H1 (cell line): ENCODE results near the gene CAPN2. TPM values are rescaled to one million over a fixed set of nuclear protein-coding genes. Genes with fewer than 3 reads are reported as not detected.
A peak's percentile ranks its signal among the peaks of the same experiment; 100 is the strongest.

Experiments used
- CTCF ChIA-PET: fragments of 300-600 bp; sonication (Branson Sonifier 250); formaldehyde crosslinking; loops from one replicate; lab custom pipeline; 2021; ENCODE audit not compliant: partially characterized antibody; lab: Charles Lee
- POLR2A ChIA-PET: fragments of 300-600 bp; sonication (Branson Sonifier 250); formaldehyde crosslinking; loops from one replicate; lab custom pipeline; 2021; ENCODE audit warnings: inconsistent platforms; ENCODE audit not compliant: partially characterized antibody; lab: Charles Lee
- DNase-seq, 2 experiments: peaks; one replicate each; pipeline versions ENCODE4 v3.0.0 to v3.0.0-alpha.2; 2010 to 2022; ENCODE audit warnings: low spot score in 2 of 2, low read depth in 1 of 2, mixed read lengths in 1 of 2
- FAIRE-seq: peaks from 2 replicates; lab custom pipeline; 2011; peaks lifted over from hg19 to GRCh38; lab: Jason Lieb, UNC
- H2AFZ ChIP-seq: 2 replicates; pipeline ENCODE4 v1.8.1; 2012; ENCODE audit warnings: low read length, inconsistent platforms
- H2AK5ac ChIP-seq: 2 replicates; pipeline ENCODE4 v1.6.1; 2013; ENCODE audit warnings: low read depth, low read length
- H2BK120ac ChIP-seq: replicated peaks from 2 replicates; pipeline ENCODE3; 2013; ENCODE audit warnings: low read depth, low read length, inconsistent platforms
- H2BK12ac ChIP-seq: 2 replicates; pipeline ENCODE4 v1.6.1; 2013; ENCODE audit warnings: low read depth, low read length
- H2BK15ac ChIP-seq: 2 replicates; pipeline ENCODE4 v1.6.1; 2013; ENCODE audit warnings: low read length
- H2BK20ac ChIP-seq: 2 replicates; pipeline ENCODE4 v1.6.1; 2013; ENCODE audit warnings: low read length
- H2BK5ac ChIP-seq: 2 replicates; pipeline ENCODE4 v1.6.1; 2013; ENCODE audit warnings: low read depth, low read length
- H3K14ac ChIP-seq: 2 replicates; pipeline ENCODE4 v1.6.1; 2013; ENCODE audit warnings: inconsistent platforms; ENCODE audit not compliant: insufficient read length
- H3K18ac ChIP-seq: 2 replicates; pipeline ENCODE4 v1.6.1; 2013; ENCODE audit warnings: low read length; ENCODE audit errors: extremely low read depth
- H3K23ac ChIP-seq: 2 replicates; pipeline ENCODE4 v1.6.1; 2013; ENCODE audit warnings: inconsistent platforms; ENCODE audit not compliant: insufficient read length
- H3K23me2 ChIP-seq: 2 replicates; pipeline ENCODE4 v1.6.1; 2013; ENCODE audit warnings: low read depth, low read length
- H3K27ac ChIP-seq: 2 replicates; pipeline ENCODE4 v1.6.1; 2011; ENCODE audit warnings: low read depth, low read length, inconsistent platforms
- H3K27me3 ChIP-seq, 4 experiments: replicated peaks in 1 of 4; 1 replicate in 1 of 4; 2 replicates in 3 of 4; pipeline versions ENCODE4 v1.6.1 to v1.8.1; 2011 to 2013; ENCODE audit warnings: low read length in 3 of 4, mild to moderate bottlenecking in 3 of 4, inconsistent platforms in 2 of 4, mixed read lengths in 2 of 4, moderate library complexity in 1 of 4; ENCODE audit not compliant: control insufficient read depth in 3 of 4, insufficient read depth in 3 of 4; ENCODE audit errors: extremely low read depth in 1 of 4
- H3K36me3 ChIP-seq, 4 experiments: 2 replicates each; pipeline versions ENCODE4 v1.6.1 to v1.8.1; 2011 to 2013; ENCODE audit warnings: mild to moderate bottlenecking in 4 of 4, low read length in 3 of 4, moderate library complexity in 2 of 4, control low read depth in 1 of 4, inconsistent platforms in 1 of 4; ENCODE audit not compliant: insufficient read depth in 4 of 4, control insufficient read depth in 2 of 4
- H3K4ac ChIP-seq: replicated peaks from 2 replicates; pipeline ENCODE3; 2013; ENCODE audit warnings: low read length, low read depth, mixed read lengths, inconsistent platforms; ENCODE audit not compliant: insufficient read length
- H3K4me1 ChIP-seq, 4 experiments: replicated peaks in 1 of 4; 1 replicate in 1 of 4; 2 replicates in 3 of 4; pipeline versions ENCODE4 v1.6.1 to v1.8.1; 2011 to 2013; ENCODE audit warnings: low read length in 3 of 4, inconsistent platforms in 2 of 4, mixed read lengths in 1 of 4; ENCODE audit not compliant: insufficient read depth in 4 of 4, control insufficient read depth in 3 of 4
- H3K4me2 ChIP-seq, 2 experiments: 2 replicates each; pipeline versions ENCODE4 v1.6.1 to v1.8.1; 2011 to 2013; ENCODE audit warnings: low read depth in 2 of 2, low read length in 2 of 2, control low read depth in 1 of 2, inconsistent platforms in 1 of 2, mild to moderate bottlenecking in 1 of 2; ENCODE audit not compliant: insufficient read depth in 1 of 2
- H3K4me3 ChIP-seq, 4 experiments: fragments of 200-600, 300-600 bp in 1 of 4; sonication (generic), shearing (Covaris generic), sonication (Bioruptor Twin) in 1 of 4; 2 replicates each; pipeline versions ENCODE4 v1.5.1 to v1.8.1; 2011 to 2016; ENCODE audit warnings: low read length in 4 of 4, low read depth in 3 of 4, control low read depth in 2 of 4, inconsistent platforms in 2 of 4, mild to moderate bottlenecking in 2 of 4, mixed read lengths in 1 of 4, moderate library complexity in 1 of 4; ENCODE audit not compliant: insufficient read depth in 2 of 4; ENCODE audit errors: extremely low read depth in 1 of 4
- H3K56ac ChIP-seq: replicated peaks from 2 replicates; pipeline ENCODE3; 2013; ENCODE audit warnings: low read depth, mild to moderate bottlenecking, mixed read lengths, low read length, inconsistent platforms; ENCODE audit not compliant: insufficient read length
- H3K79me1 ChIP-seq: 2 replicates; pipeline ENCODE4 v1.6.1; 2013; ENCODE audit warnings: low read depth, low read length, control low read depth
- H3K79me2 ChIP-seq, 2 experiments: 2 replicates each; pipeline versions ENCODE4 v1.6.1 to v1.8.1; 2012 to 2013; ENCODE audit warnings: low read length in 2 of 2, mild to moderate bottlenecking in 2 of 2, inconsistent platforms in 1 of 2; ENCODE audit not compliant: insufficient read depth in 2 of 2, control insufficient read depth in 1 of 2
- H3K9ac ChIP-seq, 4 experiments: replicated peaks in 1 of 4; 1 replicate in 1 of 4; 2 replicates in 3 of 4; pipeline versions ENCODE4 v1.6.1 to v1.8.1; 2011 to 2013; ENCODE audit warnings: low read depth in 3 of 4, low read length in 3 of 4, control low read depth in 2 of 4, mild to moderate bottlenecking in 2 of 4, moderate library complexity in 2 of 4, inconsistent platforms in 1 of 4; ENCODE audit errors: extremely low read depth in 1 of 4
- H3K9me3 ChIP-seq, 2 experiments: 2 replicates each; pipeline versions ENCODE4 v1.6.1 to v1.8.1; 2012 to 2013; ENCODE audit warnings: mild to moderate bottlenecking in 2 of 2, moderate library complexity in 2 of 2, control low read depth in 1 of 2, inconsistent platforms in 1 of 2, low read depth in 1 of 2, low read length in 1 of 2, mixed read lengths in 1 of 2; ENCODE audit not compliant: insufficient read depth in 2 of 2
- H4K20me1 ChIP-seq, 2 experiments: replicated peaks in 1 of 2; 2 replicates each; pipeline versions ENCODE3 to v1.8.1; 2011 to 2013; ENCODE audit warnings: inconsistent platforms in 2 of 2, low read length in 2 of 2, mild to moderate bottlenecking in 1 of 2; ENCODE audit not compliant: insufficient read depth in 2 of 2, control insufficient read depth in 1 of 2
- H4K5ac ChIP-seq: 2 replicates; pipeline ENCODE4 v1.6.1; 2013; ENCODE audit warnings: low read length, low read depth, mixed read lengths, inconsistent platforms; ENCODE audit not compliant: insufficient read length
- H4K8ac ChIP-seq: 2 replicates; pipeline ENCODE4 v1.8.0; 2013; ENCODE audit warnings: mild to moderate bottlenecking, moderate library complexity, low read length, inconsistent platforms; ENCODE audit not compliant: insufficient read depth; ENCODE audit errors: extremely low read depth
- H4K91ac ChIP-seq: replicated peaks from 2 replicates; pipeline ENCODE3; 2013; ENCODE audit warnings: low read length, mixed read lengths, inconsistent platforms; ENCODE audit not compliant: insufficient read length
- ASH2L ChIP-seq: fragments of 200-600, 300-600 bp; sonication (generic); IDR thresholded peaks from one replicate; pipeline ENCODE4 v1.7.1; 2017; ENCODE audit warnings: low read length
- BCL11A ChIP-seq, 2 experiments: IDR thresholded peaks; one replicate each; pipeline ENCODE4 v1.6.1; 2011; ENCODE audit warnings: low read depth in 2 of 2, low read length in 2 of 2, mild to moderate bottlenecking in 2 of 2
- CHD1 ChIP-seq: IDR thresholded peaks from 2 replicates; pipeline ENCODE4 v1.6.1; 2012; ENCODE audit warnings: low read depth, low read length, improper control_type of control experiment
- NRF1 ChIP-seq: IDR thresholded peaks from 2 replicates; pipeline ENCODE4 v1.6.1; 2011; ENCODE audit warnings: mild to moderate bottlenecking, low read depth, low read length, improper control_type of control experiment
- SP1 ChIP-seq: IDR thresholded peaks from 2 replicates; pipeline ENCODE4 v1.6.1; 2011; ENCODE audit warnings: low read depth, low read length
- USF2 ChIP-seq: IDR thresholded peaks from 2 replicates; pipeline ENCODE4 v1.6.1; 2011; ENCODE audit warnings: low read length, improper control_type of control experiment
- ZNF274 ChIP-seq: IDR thresholded peaks from 2 replicates; pipeline ENCODE4 v1.7.0; 2012; ENCODE audit warnings: low read length, borderline replicate concordance; ENCODE audit errors: extremely low read depth
- WGBS, 2 experiments: shearing (Covaris generic) in 1 of 2; methylation state at CpG; one replicate each; pipeline versions ENCODE4 v1.1.6 to v1.1.7; 2013 to 2015; ENCODE audit warnings: low lambda C conversion rate in 2 of 2, mixed read lengths in 2 of 2, inconsistent platforms in 1 of 2, low coverage in 1 of 2, missing lambda C conversion rate in 1 of 2; ENCODE audit not compliant: insufficient replicate concordance in 2 of 2, insufficient coverage in 1 of 2, insufficient read length in 1 of 2; ENCODE audit errors: extremely low coverage in 1 of 2, missing lambda C conversion rate in 1 of 2; 5-methylcytosine and 5-hydroxymethylcytosine counted together
- polyA plus RNA-seq, 7 experiments: library from polyadenylated mRNA; depleted of rRNA in 3 of 7; stranded (reverse) in 5 of 7; unstranded in 2 of 7; fragments of >200 nt in 5 of 7; fragments of 200-250 nt in 2 of 7; gene quantifications; 1 replicate in 5 of 7; 2 replicates in 1 of 7; 4 replicates in 1 of 7; pipeline versions ENCODE4 v1.2.1 to v1.2.3, GENCODE V29; 2011 to 2013; ENCODE audit warnings: missing spikeins in 2 of 7, mixed read lengths in 2 of 7
- total RNA-seq: library from RNA; stranded (reverse); fragmentation: NEBNext Ultra II Directional; extraction: Animal tissue kit (Norgen Biotek cat#: 25700); gene quantifications from 2 replicates; pipeline ENCODE4 v1.2.1, GENCODE V29; 2021
- TF ChIP-seq, protein P1 (sequence below): IDR thresholded peaks from 2 replicates; pipeline ENCODE4 v1.6.1; 2012; ENCODE audit warnings: low read length, inconsistent platforms

The CAPN2 gene
- total and polyA plus RNA-seq, 2 of the 8 experiments (the other 6 are each of a cell fraction or from before 2014, with no cell fraction given): 9.2 to 10.3 TPM

- no peak overlapping the region for H3K56ac ChIP-seq
- H3K23ac ChIP-seq: no peak overlapping the region
- H3K4me2 ChIP-seq: no peak overlapping the region
- no peak overlapping the region for H2BK15ac ChIP-seq
- no peak overlapping the region for H3K14ac ChIP-seq
- H3K79me2 ChIP-seq: no peaks in the 10 kb centered on the region
- H3K4me3 ChIP-seq: no peak overlapping the region
- no peak overlapping the region for H3K4ac ChIP-seq
- peaks cover 0 to 2% (median 0%) of the 10 kb centered on the region in 4 experiments; a peak in 1 of 7 replicates for H3K4me1 ChIP-seq
- H4K20me1 ChIP-seq: no peaks in the 10 kb centered on the region
- H2AFZ ChIP-seq: peak overlapping the region; percentile 92
- H2AK5ac ChIP-seq: no peak overlapping the region
- TF ChIP-seq USF2: no peak
- TF ChIP-seq ZNF274: no peak
- TF ChIP-seq CHD1: no peak
- TF ChIP-seq SP1: no peak
- TF ChIP-seq, protein P1, sequence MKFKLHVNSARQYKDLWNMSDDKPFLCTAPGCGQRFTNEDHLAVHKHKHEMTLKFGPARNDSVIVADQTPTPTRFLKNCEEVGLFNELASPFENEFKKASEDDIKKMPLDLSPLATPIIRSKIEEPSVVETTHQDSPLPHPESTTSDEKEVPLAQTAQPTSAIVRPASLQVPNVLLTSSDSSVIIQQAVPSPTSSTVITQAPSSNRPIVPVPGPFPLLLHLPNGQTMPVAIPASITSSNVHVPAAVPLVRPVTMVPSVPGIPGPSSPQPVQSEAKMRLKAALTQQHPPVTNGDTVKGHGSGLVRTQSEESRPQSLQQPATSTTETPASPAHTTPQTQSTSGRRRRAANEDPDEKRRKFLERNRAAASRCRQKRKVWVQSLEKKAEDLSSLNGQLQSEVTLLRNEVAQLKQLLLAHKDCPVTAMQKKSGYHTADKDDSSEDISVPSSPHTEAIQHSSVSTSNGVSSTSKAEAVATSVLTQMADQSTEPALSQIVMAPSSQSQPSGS: no peak
- no peak for TF ChIP-seq ASH2L
- TF ChIP-seq BCL11A (IDR thresholded peaks at IDR 0.05; ENCODE audit: low read depth in 2 of 2, low read length in 2 of 2): no peak
- no peak for TF ChIP-seq NRF1
- TF ChIP-seq, all 59 proteins: peak for 0
- H3K9ac ChIP-seq: no peak overlapping the region
- ChIA-PET CTCF (interaction anchor here (0.6 to 3.3 kb wide), 42 partner anchors 8 to 900 kb away, joined by 3 to 34 read pairs (median 4); partner anchors contain the start of gene SUSD4), POLR2A (interaction anchor here (0.6 kb wide), 1 partner anchor 48 kb away, joined by 3 read pairs; no protein-coding TSS in a partner anchor)
- 74% methylated on average over 5 of the region's 5 CpGs; no CpG with 5 or more reads in 1 of the 2 experiments for WGBS, 2 experiments
- no peak overlapping the region for H4K5ac ChIP-seq
- no peaks in the 10 kb centered on the region for H3K27me3 ChIP-seq
- H2BK20ac ChIP-seq: no peak overlapping the region
- no peaks in the 10 kb centered on the region for H3K23me2 ChIP-seq
- H2BK120ac ChIP-seq: no peak overlapping the region
- H4K8ac ChIP-seq: no peak overlapping the region
- no peaks in the 10 kb centered on the region for H3K9me3 ChIP-seq
- FAIRE-seq: no peak
- no peak for DNase-seq
- no peaks in the 10 kb centered on the region for H3K79me1 ChIP-seq
- no peak overlapping the region for H2BK12ac ChIP-seq
- H3K27ac ChIP-seq: no peak overlapping the region
- no peak overlapping the region for H3K18ac ChIP-seq
- H3K36me3 ChIP-seq: no peaks in the 10 kb centered on the region
- H4K91ac ChIP-seq: no peak overlapping the region
- H2BK5ac ChIP-seq: no peak overlapping the region
Measured at GRCh38 chr1:223695941-223696340, 16.4 kb upstream of the CAPN2 start.
